ENCODE measurements around the gene STK17B. TPM values are rescaled to one million over a fixed set of nuclear protein-coding genes. Genes with fewer than 3 reads are reported as not detected.

The STK17B gene
- total and polyA plus RNA-seq, 2 of the 8 experiments (the other 6 are each of a cell fraction or from before 2014, with no cell fraction given) = 1.8 to 10.5 TPM

- no peak overlapping the region for H3K4ac ChIP-seq (replicated peaks; ENCODE audit: insufficient read length, low read depth, low read length)
- no peaks in the 10 kb centered on the region for H3K36me3 ChIP-seq (ENCODE audit: control insufficient read depth in 2 of 4, insufficient read depth in 4 of 4, low read length in 3 of 4)
- no peak overlapping the region for H2BK120ac ChIP-seq (replicated peaks; ENCODE audit: low read depth, low read length)
- no peaks in the 10 kb centered on the region for H3K79me1 ChIP-seq (ENCODE audit: low read depth, low read length)
- WGBS, 2 experiments (ENCODE audit: extremely low coverage in 1 of 2, insufficient coverage in 1 of 2, insufficient read length in 1 of 2, insufficient replicate concordance in 2 of 2, low coverage in 1 of 2, low lambda C conversion rate in 2 of 2, missing lambda C conversion rate in 1 of 2) = 94% methylated on average over 5 of the region's 5 CpGs; no CpG with 5 or more reads in 1 of the 2 experiments
- no peak overlapping the region for H2BK5ac ChIP-seq (ENCODE audit: low read depth, low read length)
- no peak overlapping the region for H3K18ac ChIP-seq (ENCODE audit: extremely low read depth, low read length)
- H4K5ac ChIP-seq (ENCODE audit: insufficient read length, low read depth, low read length) = no peak overlapping the region
- no peak for FAIRE-seq
- no peaks in the 10 kb centered on the region for H3K23me2 ChIP-seq (ENCODE audit: low read depth, low read length)
- POLR2A ChIA-PET (ENCODE audit: partially characterized antibody) = no interaction called here
- H4K8ac ChIP-seq (ENCODE audit: extremely low read depth, insufficient read depth, low read length) = no peak overlapping the region
- no peak overlapping the region for H2AK5ac ChIP-seq (ENCODE audit: low read depth, low read length)
- CTCF ChIA-PET (ENCODE audit: partially characterized antibody) = interaction anchor here (0.8 to 1.1 kb wide), 3 partner anchors 40 to 115 kb away, joined by 3 read pairs; partner anchors contain the start of gene DNAH7
- no peaks in the 10 kb centered on the region for H3K4me1 ChIP-seq (replicated peaks in 1 of 4; ENCODE audit: control insufficient read depth in 3 of 4, insufficient read depth in 4 of 4, low read length in 3 of 4)
- H2BK20ac ChIP-seq (ENCODE audit: low read length) = no peak overlapping the region
- no peaks in the 10 kb centered on the region for H3K79me2 ChIP-seq (ENCODE audit: control insufficient read depth in 1 of 2, insufficient read depth in 2 of 2, low read length in 2 of 2)
- no peak overlapping the region for H3K27ac ChIP-seq (ENCODE audit: low read depth, low read length)
- no peak overlapping the region for H3K4me3 ChIP-seq (ENCODE audit: extremely low read depth in 1 of 4, insufficient read depth in 2 of 4, low read depth in 3 of 4, low read length in 4 of 4)
- no peaks in the 10 kb centered on the region for H4K20me1 ChIP-seq (replicated peaks in 1 of 2; ENCODE audit: control insufficient read depth in 1 of 2, insufficient read depth in 2 of 2, low read length in 2 of 2)
- H4K91ac ChIP-seq (replicated peaks; ENCODE audit: insufficient read length, low read length) = no peak overlapping the region
- H2AFZ ChIP-seq (ENCODE audit: low read length) = no peak overlapping the region
- no peak overlapping the region for H3K4me2 ChIP-seq (ENCODE audit: insufficient read depth in 1 of 2, low read depth in 2 of 2, low read length in 2 of 2)
- no peak overlapping the region for H3K9ac ChIP-seq (replicated peaks in 1 of 4; ENCODE audit: extremely low read depth in 1 of 4, low read depth in 3 of 4, low read length in 3 of 4)
- no peak overlapping the region for H3K56ac ChIP-seq (replicated peaks; ENCODE audit: insufficient read length, low read depth, low read length)
- H3K9me3 ChIP-seq (ENCODE audit: insufficient read depth in 2 of 2, low read depth in 1 of 2, low read length in 1 of 2) = no peaks in the 10 kb centered on the region
- H2BK12ac ChIP-seq (ENCODE audit: low read depth, low read length) = no peak overlapping the region
- no peak for DNase-seq (ENCODE audit: low read depth in 1 of 2, low spot score in 2 of 2)
- no peak overlapping the region for H2BK15ac ChIP-seq (ENCODE audit: low read length)
- H3K23ac ChIP-seq (ENCODE audit: insufficient read length) = no peak overlapping the region
- TF ChIP-seq TCF12 (IDR thresholded peaks at IDR 0.05; ENCODE audit: low read depth, low read length) (no peak), JUN (IDR thresholded peaks at IDR 0.05; ENCODE audit: low read depth, low read length) (no peak), SIN3A (conservative IDR thresholded peaks at IDR 0.05 in 1 of 2, IDR thresholded peaks at IDR 0.05 in 1 of 2; ENCODE audit: low read depth in 1 of 2, low read length in 2 of 2) (no peak), POLR2AphosphoS5 (IDR thresholded peaks at IDR 0.05; ENCODE audit: low read depth, low read length) (no peak), SUZ12 (IDR thresholded peaks at IDR 0.05; ENCODE audit: low read length) (no peak), USF2 (IDR thresholded peaks at IDR 0.05; ENCODE audit: low read length) (no peak), BACH1 (IDR thresholded peaks at IDR 0.05; ENCODE audit: low read length) (no peak), BCL11A (IDR thresholded peaks at IDR 0.05; ENCODE audit: low read depth in 2 of 2, low read length in 2 of 2) (no peak), SP2 (IDR thresholded peaks at IDR 0.05; ENCODE audit: low read length) (no peak)
- no peak overlapping the region for H3K14ac ChIP-seq (ENCODE audit: insufficient read length)
- no peaks in the 10 kb centered on the region for H3K27me3 ChIP-seq (replicated peaks in 1 of 4; ENCODE audit: control insufficient read depth in 3 of 4, extremely low read depth in 1 of 4, insufficient read depth in 3 of 4, low read length in 3 of 4)
Measured at GRCh38 chr2:196183528-196184231, 12.3 kb upstream of the STK17B start.

Data from H1 (cell line).